HPDE6-E6E7 (cell line): Measurements from ENCODE around the gene ZNF749.

Source experiments
- DNase-seq: peaks from one replicate; pipeline ENCODE4 v3.0.0; 2011; ENCODE audit warnings: missing footprints; ENCODE audit errors: extremely low spot score

The ZNF749 gene

GRCh38 chr19:57435062-57435978 is at the start of gene ZNF749:
TSS of gene ZNF749 (plus strand) at chr19:57435325. CDS start at chr19:57435579, 254 bp downstream.
- DNase-seq = peak; percentile 93

DNA sequence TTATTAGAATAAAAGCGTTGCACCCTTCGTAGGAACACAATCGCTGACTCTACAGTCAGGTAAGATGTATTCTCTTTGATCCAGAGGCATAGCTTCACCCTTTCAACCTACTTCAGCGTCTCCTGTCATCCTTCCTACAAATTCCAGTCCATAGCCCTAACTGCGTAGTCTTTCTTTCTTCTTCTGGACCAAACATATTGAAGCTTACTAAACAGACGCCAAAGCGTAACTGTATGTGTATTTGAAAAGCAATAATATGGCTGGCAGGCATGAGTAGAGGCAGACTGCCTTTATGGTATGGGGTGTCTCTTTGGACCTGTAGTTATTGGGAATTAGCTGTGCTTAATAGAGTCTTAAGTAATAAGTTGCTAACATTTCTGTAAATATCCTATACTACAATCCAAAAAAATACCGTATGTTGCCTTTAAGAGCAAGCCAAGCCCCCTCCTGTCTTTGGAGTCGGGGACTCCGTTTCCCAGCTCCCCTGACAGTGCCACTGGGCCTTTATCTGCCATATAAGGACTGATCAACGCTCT is 45.9 kb upstream of the ZNF749 start:
- DNase-seq = no peak

DNA sequence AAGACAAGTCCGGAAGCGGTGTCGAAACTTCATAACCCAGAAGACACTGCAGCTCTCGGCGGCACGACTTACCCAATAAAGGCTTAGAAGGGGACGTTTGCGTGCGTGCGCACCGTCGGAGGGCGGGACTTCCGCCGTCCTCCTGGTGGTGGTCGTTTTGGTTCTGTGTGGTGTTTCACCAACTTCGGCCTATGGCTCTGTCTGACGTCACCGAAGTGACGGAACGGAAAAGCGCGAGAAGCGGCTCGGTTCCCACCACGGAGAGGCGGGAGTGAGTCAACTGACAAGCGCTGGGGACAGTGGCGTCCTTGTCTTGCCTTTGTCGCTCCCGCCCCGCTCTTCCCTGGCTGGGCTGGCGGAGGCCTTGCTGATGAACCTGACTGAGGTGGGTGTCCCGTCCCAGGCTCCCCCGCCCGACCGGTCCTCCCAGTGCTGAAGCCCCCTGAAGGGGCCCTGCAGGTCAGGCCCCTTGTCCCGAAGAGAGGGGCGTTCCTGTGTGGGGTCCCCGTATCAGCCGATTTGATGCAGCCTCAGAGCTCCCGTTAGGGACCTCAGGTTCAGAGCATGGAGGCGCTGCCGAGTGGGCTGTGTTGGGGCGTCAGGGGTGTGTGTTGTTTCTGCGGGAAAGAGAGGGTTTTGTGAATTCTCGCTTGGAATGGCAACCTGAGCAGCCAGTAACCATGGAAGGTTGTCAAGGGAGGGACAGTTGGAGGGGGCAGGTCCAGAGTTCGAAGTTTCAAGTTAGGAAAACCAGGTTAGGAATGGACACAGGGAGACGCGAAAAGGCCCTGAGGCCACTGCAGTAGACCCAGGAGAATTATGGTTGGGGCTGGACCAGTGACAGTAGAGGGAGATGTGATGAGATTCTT is 45.2 kb upstream of the ZNF749 start, which contains the start of gene ZNF548:
TSS of gene ZNF548 (plus strand) at position 125 of the 869 bp plus-strand sequence. CDS start at position 371, 246 bp downstream.
- peak; percentile 93 for DNase-seq

- no peak for DNase-seq
Observed at GRCh38 chr19:57395710-57396109, 39.4 kb upstream of the ZNF749 start.

DNA sequence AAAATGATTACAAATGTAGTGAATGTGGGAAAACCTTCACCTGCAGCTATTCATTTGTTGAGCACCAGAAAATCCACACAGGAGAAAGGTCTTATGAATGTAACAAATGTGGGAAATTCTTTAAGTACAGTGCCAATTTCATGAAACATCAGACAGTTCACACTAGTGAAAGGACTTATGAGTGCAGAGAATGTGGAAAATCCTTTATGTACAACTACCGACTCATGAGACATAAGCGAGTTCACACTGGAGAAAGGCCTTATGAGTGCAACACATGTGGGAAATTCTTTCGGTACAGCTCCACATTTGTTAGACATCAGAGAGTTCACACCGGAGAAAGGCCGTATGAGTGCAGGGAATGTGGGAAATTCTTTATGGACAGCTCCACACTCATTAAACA is 36.3 kb upstream of the ZNF749 start:
- DNase-seq = no peak

- DNase-seq = no peak
Observed at GRCh38 chr19:57403737-57404563, 31.2 kb upstream of the ZNF749 start.

- peak; percentile 86 for DNase-seq
Observed at GRCh38 chr19:57406516-57407123, 28.5 kb upstream of the ZNF749 start.

- DNase-seq = peak; percentile 98
Observed at GRCh38 chr19:57410877-57411671, 24.1 kb upstream of the ZNF749 start, which contains the start of gene ZNF17. TSS of gene ZNF17 (plus strand) at chr19:57411161. CDS start at chr19:57413616, 2,455 bp downstream.

DNA sequence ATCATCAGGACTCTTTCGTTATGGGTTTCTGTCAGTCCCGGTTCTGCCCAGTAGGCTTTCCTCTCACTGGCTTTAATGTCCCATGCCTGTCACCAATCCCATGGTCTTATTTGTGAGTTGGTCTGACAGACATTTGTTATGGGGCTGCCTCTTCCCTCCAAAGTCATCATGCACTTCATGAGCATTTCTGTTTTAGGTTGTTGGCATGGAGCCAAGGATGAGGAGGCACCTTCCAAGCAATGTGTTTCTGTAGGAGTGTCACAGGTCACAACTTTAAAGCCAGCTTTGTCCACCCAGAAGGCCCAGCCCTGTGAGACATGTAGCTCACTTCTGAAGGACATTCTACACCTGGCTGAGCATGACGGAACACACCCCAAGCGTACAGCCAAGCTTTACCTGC is 15.7 kb upstream of the ZNF749 start:
- no peak for DNase-seq

DNA sequence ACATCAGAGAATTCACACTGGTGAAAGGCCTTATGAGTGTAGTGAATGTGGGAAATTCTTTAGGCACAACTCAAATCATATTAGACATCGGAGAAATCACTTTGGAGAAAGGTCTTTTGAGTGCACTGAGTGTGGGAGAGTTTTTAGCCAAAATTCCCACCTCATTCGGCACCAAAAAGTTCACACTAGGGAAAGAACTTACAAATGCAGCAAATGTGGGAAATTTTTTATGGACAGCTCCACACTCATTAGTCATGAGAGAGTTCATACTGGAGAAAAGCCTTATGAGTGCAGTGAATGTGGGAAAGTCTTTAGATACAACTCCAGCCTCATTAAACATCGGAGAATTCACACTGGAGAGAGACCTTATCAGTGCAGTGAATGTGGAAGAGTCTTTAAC is 14.1 kb upstream of the ZNF749 start:
- DNase-seq = no peak

- no peak for DNase-seq
Observed at GRCh38 chr19:57434386-57435061, 601 bp upstream of the ZNF749 start.

GRCh38 chr19:57436417-57436816 is 1.3 kb downstream of the ZNF749 start:
- DNase-seq = no peak

DNA sequence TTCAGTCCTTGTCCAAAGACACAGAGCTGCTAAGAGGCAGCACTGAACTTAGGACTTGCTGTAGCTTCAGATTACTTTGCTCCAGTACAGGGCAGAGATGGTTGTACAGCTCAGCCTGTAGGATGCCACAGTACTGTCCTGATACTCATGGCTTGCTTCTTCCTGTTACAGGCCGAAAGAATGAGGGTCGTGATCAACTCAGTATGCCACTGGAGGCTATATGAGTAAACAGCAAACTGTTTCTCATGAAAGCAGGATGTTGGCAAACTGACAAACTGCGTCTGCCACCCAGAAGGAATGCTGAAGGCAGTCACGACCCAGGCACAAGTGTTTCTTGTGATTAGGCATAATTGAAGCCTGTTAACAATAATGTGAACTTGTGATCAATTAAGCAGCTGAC is 2.8 kb downstream of the ZNF749 start:
- DNase-seq = no peak

- DNase-seq = no peak
Observed at GRCh38 chr19:57438925-57439324, 3.8 kb downstream of the ZNF749 start.

- no peak for DNase-seq
Observed at GRCh38 chr19:57441979-57442752, 7.0 kb downstream of the ZNF749 start.

DNA sequence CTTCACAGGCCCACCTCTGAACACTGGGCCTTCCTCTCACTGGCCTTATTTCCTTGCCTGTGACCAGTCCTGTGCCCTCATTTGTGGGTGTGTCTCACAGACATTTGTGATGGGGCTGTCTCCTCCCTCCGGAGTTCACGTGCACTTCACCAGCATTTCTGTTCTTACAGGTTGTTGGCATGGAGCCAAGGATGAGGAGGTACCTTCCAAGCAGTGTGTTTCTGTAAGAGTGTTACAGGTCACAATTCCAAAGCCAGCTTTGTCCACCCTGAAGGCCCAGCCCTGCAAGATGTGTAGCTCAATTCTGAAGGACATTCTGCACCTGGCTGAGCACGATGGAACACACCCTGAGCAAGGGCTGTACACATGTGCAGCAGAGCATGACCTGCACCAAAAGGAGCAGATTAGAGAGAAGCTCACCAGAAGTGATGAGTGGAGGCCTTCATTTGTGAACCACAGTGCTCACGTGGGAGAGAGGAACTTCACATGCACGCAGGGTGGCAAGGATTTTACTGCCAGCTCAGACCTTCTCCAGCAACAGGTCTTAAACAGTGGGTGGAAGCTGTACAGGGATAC is 8.1 kb downstream of the ZNF749 start:
- no peak for DNase-seq

- DNase-seq = no peak
Observed at GRCh38 chr19:57452307-57452706, 17.2 kb downstream of the ZNF749 start.
